ENCODE data around the gene AHRR.
"Not testable (repeated sequence)": the region's sequence is repeated elsewhere in the genome, so short reads cannot be mapped to it uniquely, and the experiment has no call there.

AHRR gene

DNA sequence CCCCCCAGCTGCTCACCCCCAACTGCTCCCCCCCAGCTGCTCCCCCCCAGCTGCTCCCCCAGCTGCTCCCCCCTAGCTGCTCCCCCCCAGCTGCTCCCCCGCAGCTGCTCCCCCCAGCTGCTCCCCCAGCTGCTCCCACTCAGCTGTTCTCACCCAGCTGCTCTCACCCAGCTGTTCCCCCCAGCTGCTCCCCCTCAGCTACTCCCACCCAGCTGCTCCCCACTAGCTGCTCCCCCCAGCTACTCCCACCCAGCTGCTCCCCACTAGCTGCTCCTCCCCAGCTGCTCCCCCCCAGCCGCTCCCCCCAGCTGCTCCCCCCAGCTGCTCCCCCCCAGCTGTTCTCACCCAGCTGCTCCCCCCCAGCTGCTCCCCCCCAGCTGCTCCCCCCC, 22.8 kb upstream of the AHRR start:
- TF ChIP-seq, protein P1, sequence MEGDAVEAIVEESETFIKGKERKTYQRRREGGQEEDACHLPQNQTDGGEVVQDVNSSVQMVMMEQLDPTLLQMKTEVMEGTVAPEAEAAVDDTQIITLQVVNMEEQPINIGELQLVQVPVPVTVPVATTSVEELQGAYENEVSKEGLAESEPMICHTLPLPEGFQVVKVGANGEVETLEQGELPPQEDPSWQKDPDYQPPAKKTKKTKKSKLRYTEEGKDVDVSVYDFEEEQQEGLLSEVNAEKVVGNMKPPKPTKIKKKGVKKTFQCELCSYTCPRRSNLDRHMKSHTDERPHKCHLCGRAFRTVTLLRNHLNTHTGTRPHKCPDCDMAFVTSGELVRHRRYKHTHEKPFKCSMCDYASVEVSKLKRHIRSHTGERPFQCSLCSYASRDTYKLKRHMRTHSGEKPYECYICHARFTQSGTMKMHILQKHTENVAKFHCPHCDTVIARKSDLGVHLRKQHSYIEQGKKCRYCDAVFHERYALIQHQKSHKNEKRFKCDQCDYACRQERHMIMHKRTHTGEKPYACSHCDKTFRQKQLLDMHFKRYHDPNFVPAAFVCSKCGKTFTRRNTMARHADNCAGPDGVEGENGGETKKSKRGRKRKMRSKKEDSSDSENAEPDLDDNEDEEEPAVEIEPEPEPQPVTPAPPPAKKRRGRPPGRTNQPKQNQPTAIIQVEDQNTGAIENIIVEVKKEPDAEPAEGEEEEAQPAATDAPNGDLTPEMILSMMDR (IDR thresholded peaks at IDR 0.05): no peak
- no peak overlapping the region for H3K4me3 ChIP-seq
- no peak overlapping the region for H3K27ac ChIP-seq
- no peak for DNase-seq (ENCODE audit: low spot score)

DNA sequence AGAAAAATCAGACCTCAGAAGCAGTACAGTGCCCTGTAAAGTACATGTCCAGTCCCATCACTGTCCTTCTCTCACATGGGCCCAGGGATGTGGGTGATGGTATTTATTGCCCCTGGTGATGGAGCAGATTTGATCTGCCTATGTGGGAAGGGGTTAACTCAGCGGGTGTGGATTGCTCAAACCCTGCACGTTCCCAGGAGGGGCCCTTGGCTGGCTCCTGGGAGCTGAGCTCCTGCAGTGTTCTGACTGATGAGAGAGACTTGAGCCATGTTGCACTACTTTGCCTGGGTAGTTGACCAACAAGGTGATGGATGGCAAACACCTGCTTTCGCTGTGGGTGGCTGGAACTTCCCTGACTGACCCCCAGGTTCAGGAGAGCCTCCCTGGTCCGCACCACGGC, 21.6 kb upstream of the AHRR start:
- DNase-seq (ENCODE audit: low spot score); H3K27ac ChIP-seq; H3K4me3 ChIP-seq: not testable (repeated sequence)

DNA sequence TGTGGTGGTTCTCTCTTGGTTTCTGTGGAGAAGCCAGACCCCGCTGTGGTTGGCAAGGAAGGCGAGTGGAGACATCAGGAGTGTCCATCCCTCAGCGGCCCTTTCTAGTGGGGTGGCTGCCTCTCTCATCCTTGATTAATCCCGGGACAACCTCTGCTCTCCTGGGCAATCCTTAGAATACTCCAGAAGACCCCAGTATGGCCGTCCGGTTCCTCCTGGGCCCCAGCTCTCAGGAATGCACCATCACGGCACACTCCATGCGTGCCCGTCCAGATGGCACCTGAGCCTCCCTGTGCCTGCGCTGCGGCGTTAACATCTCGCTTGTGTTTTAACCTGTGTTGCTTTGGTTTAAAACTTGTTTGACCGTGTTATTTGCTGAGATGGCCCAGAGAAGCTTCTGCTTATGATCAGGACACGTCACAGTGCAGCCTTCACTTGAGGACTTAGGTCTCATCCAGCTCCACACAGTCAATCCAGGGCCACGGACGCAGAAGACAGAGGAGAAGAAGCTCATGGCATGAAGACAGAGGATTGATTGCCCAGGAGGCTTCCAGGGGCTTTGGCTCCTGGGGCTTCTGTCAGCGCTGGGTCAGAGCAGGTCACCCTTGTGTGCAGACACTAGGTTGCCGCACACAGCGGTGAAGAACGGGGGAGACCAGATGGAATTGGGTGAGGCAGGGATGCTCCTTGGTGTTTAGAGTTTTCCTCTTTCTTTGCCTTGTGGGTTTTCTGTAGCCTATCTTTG, 20.7 kb upstream of the AHRR start:
- DNase-seq (ENCODE audit: low spot score); H3K27ac ChIP-seq; H3K4me3 ChIP-seq: not testable (repeated sequence)

DNA sequence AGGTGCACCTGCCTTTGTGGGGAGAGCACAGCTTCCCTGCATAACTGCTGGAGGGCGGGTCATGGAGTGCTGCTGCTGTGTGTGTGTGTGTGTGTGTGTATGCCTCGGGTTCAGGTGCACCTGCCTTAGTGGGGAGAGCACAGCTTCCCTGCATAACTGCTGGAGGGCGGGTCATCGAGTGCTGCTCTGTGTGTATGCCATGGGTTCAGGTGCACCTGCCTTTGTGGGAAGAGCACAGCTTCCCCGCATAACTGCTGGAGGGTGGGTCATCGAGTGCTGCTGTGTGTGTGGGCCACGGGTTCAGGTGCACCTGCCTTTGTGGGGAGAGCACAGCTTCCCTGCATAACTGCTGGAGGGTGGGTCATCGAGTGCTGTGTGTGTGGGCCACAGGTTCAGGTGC, 19.1 kb upstream of the AHRR start:
- not testable (repeated sequence) for DNase-seq (ENCODE audit: low spot score); H3K4me3 ChIP-seq

DNA sequence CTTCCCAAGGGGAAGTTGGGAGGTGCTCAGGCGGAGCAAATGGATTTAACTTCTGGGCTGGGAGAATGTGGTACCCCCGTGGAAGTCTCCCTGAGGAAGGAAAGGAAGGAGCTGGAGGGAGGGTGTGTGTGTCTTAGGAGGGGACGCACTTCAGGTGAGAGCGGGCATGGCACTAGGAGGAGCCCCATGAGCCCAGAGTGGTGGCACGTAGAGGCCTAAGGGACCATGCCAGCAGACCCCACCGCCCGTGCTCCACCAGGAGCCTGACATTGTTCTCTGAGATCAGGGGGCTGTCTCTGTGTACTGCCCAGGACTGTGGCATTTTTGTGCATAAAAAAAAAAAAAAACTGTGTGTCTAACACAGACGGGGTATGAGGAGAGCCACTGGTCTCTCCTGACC, 18.5 kb upstream of the AHRR start:
- TF ChIP-seq, protein P1 (IDR thresholded peaks at IDR 0.05): no peak
- Histone ChIP-seq H3K4me3 (no peak overlapping the region), H3K27ac (no peak overlapping the region)
- no peak for DNase-seq (ENCODE audit: low spot score)

More for the DNA sequence above, 19.1 kb upstream of the AHRR start:
- H3K27ac ChIP-seq: not testable (repeated sequence)

DNA sequence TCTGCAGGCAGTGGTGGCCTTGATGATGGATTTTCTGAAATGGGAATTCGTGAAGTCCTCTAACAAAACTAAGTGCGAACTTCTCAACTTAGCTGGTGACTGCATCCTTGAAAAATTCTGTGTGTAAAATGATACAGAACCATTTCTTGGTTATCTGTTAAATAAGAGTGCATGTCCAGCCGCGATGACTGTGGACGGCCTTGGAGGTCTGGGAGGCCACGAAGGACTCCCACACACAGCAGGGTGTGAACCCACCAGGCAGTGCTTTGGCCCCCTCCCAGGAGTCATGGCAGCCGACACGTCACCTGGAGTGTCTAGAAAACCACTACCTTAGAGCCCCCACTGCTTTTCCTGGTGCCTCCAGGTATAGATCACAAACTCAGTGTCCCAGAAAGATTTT, 17.8 kb upstream of the AHRR start:
- not testable (repeated sequence) for H3K27ac ChIP-seq; DNase-seq (ENCODE audit: low spot score); H3K4me3 ChIP-seq

DNA sequence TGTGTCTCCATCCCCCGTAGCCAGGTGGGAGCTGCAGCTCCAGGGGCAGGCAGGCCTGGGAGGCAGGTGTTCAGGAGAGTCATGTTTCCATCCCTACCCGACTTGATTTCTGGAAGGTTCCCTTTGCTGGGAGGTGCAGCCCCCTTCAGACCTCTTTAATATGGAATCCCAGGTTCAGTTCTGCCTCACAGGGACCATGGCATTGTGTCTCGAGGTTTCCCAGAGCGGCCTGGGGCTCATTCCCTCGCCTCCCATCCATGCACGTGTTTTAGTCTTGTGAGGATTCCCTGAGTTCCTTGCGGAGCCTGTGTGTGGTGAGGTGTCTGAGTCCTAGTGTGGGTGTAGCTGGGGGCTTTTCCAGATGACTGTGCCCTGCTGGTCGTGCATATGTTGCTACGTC, 16.5 kb upstream of the AHRR start:
- no peak overlapping the region for H3K4me3 ChIP-seq
- no peak overlapping the region for H3K27ac ChIP-seq
- TF ChIP-seq, protein P1 (IDR thresholded peaks at IDR 0.05): no peak
- no peak for DNase-seq (ENCODE audit: low spot score)

DNA sequence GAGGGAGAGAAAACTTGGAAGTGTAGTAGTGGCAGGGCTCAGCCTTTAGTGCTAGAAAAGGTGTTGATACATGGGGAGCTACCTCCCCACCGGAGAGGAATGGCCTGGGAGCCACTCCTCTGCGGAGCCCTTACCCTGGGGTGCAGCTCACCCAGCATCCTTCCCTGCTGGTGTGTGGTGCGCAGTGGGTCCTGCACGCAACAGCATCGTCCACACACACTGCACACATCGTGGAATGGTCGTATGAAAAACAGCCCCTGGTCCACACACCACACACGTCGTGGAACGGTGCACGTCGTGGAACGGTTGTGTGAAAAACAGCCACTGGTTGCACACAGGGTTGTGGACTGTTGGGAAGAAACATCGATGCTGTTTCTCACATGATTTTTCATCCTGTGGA, 16.1 kb upstream of the AHRR start:
- DNase-seq (ENCODE audit: low spot score): no peak
- H3K27ac ChIP-seq: no peak overlapping the region
- TF ChIP-seq, protein P1 (IDR thresholded peaks at IDR 0.05): no peak
- H3K4me3 ChIP-seq: no peak overlapping the region

DNA sequence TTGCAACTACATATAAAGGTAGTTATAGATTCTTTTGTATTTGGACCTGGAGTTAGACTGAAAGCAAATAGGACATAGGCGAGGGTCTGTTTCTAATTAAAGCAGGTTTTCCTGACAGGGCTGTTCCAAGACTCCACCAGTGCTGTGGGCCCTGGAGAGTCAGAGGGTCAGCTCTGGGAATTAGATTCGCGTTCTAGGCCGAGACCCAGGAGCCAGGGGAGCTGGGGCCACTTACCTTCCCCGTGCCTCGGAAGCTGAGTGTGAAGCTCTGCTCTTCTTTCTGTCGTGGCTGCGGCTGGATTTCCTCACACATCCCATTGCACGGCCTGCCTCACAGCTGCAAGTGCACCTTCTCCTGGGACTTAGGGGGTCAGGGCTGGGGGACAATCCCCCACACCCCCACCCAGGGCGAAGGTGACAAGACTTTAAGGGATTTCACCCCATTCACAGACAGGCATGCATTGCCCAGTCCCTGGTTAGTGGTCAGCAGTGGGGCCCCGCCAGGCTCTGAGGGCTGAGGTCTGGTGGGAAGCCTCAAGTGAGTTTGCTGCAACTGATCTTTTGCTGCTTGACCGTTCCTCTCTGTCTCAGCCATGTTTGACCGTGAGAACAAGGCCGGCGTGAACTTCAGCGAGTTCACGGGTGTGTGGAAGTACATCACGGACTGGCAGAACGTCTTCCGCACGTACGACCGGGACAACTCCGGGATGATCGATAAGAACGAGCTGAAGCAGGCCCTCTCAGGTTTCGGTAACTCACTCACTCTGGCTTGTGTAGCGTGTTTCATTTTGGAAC, 15.3 kb upstream of the AHRR start:
- DNase-seq (ENCODE audit: low spot score): no peak
- H3K4me3 ChIP-seq: no peak overlapping the region
- no peak overlapping the region for H3K27ac ChIP-seq
- TF ChIP-seq, protein P1 (IDR thresholded peaks at IDR 0.05): no peak
